ENCODE measurements around the gene RHOBTB3.

RHOBTB3 gene

DNA sequence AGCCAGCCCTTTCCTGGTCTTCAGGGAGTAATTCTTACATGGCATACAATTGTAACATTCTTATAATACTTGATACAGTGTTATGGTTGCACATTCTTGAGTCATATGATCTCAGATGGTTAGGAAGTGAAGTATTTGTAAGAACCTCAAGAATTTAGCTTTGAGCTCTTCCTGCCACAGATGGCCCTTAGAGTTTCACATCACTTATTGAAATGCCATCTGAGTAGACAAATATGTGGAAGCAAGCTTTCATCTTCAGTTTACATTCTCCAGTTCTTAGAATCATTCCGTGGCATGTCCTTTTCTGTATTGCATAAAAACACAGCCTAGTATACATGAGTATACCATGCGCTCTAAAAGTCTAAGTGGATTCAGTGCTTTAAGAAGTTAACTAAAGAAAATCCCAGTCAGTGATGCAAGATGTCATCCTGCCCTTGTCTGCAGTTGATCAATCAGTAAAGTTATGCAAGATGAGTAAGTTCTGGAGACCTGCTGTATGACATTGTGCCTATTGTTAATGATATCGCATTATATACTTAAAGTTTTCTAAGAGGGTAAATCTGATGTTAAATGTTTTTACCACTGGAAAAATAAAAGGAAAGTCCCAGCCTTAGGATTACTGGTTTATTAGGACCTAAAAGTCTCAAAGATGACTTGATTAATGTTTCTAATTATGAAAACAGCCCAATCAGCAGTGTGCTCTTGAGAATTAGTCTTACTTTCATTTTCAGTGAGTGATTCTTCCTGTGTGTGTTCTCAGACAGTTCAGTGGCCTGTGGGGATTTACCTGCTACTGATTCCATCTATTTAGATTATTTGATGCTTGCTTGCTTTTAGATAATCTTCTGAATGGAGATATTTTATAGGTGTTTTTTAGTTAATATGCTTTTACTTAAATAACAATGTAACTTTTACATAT is 29.4 kb downstream of the RHOBTB3 start:
- H3K27me3 Mint-ChIP-seq: peaks cover 9% of the 10 kb centered on the region
- no peak for DNase-seq

GRCh38 chr5:95761771-95762651 is 30.9 kb downstream of the RHOBTB3 start:
- DNase-seq: no peak
- H3K27ac Mint-ChIP-seq: peak overlapping the region; percentile 17
- H3K4me1 Mint-ChIP-seq: peaks cover 37% of the 10 kb centered on the region
- CTCF ChIA-PET: interaction anchor here (1.4 to 1.9 kb wide), 3 partner anchors 19 to 117 kb away, joined by 3 to 9 read pairs (median 6); partner anchors contain the start of gene RFESD
- H3K36me3 Mint-ChIP-seq: no peaks in the 10 kb centered on the region
- no peaks in the 10 kb centered on the region for H3K9me3 Mint-ChIP-seq
- H3K4me3 Mint-ChIP-seq: no peak overlapping the region
- peaks cover 22% of the 10 kb centered on the region for H3K27me3 Mint-ChIP-seq

More for the DNA sequence above, 29.4 kb downstream of the RHOBTB3 start:
- H3K4me1 Mint-ChIP-seq: peaks cover 37% of the 10 kb centered on the region
- H3K4me3 Mint-ChIP-seq: peak overlapping the region; percentile 69
- peak overlapping the region; percentile 96 for H3K27ac Mint-ChIP-seq
- H3K9me3 Mint-ChIP-seq: no peaks in the 10 kb centered on the region
- CTCF ChIA-PET: interaction anchor here (0.6 to 1.5 kb wide), 5 partner anchors 12 to 128 kb away, joined by 3 to 6 read pairs (median 3); partner anchors contain the start of gene RFESD
- no peaks in the 10 kb centered on the region for H3K36me3 Mint-ChIP-seq

GRCh38 chr5:95762652-95763041 is 31.5 kb downstream of the RHOBTB3 start:
- H3K36me3 Mint-ChIP-seq: no peaks in the 10 kb centered on the region
- CTCF ChIA-PET: interaction anchor here (1.4 to 1.9 kb wide), 2 partner anchors 18 to 118 kb away, joined by 3 to 9 read pairs; no protein-coding TSS in a partner anchor
- peaks cover 26% of the 10 kb centered on the region for H3K27me3 Mint-ChIP-seq
- H3K9me3 Mint-ChIP-seq: no peaks in the 10 kb centered on the region
- no peak for DNase-seq
- no peak overlapping the region for H3K27ac Mint-ChIP-seq
- H3K4me3 Mint-ChIP-seq: no peak overlapping the region
- peaks cover 37% of the 10 kb centered on the region for H3K4me1 Mint-ChIP-seq

DNA sequence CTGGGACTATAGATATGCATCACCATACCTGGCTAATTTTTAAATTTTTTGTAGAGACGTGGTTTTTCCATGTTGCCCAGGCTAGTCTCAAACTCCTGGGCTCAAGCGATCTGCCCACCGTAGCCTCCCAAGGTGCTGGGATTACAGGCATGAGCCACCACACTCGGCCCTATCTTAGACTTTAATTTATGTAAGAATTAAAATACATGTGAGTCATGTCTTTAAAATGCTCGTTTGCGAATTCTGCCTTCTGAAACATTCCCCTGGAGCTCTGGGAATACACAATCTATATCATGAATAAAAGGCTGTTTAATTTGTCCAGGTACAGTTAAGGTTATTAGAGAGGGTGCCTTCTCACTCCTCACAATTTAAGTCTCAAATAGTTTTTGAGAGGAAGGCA is 32.8 kb downstream of the RHOBTB3 start:
- H3K36me3 Mint-ChIP-seq: no peaks in the 10 kb centered on the region
- H3K4me1 Mint-ChIP-seq: peaks cover 37% of the 10 kb centered on the region
- H3K27me3 Mint-ChIP-seq: peaks cover 26% of the 10 kb centered on the region
- no peak overlapping the region for H3K4me3 Mint-ChIP-seq
- no peak for DNase-seq
- CTCF ChIA-PET: interaction anchor here (1.2 kb wide), 1 partner anchor 17 kb away, joined by 3 read pairs; no protein-coding TSS in a partner anchor
- H3K27ac Mint-ChIP-seq: no peak overlapping the region
- H3K9me3 Mint-ChIP-seq: no peaks in the 10 kb centered on the region

DNA sequence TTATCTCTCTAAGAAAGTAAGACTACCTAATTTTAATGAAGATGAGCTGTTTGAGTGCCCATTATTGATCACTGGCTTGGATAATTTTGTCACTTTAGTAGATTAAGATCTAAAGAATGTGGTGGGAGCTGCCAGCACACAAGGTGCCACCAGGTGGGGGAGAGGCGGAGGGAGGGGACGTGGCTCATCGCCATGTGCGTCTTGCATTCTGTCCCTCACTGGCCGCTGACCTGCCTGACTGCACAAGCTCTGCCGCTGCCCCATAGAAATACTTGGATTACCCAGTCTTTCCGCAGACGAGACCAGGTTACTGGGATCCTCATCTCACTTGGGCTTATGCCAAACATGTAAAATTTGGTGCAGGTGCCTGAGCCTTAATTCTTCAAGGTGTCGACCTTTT is 37.6 kb downstream of the RHOBTB3 start:
- peaks cover 2% of the 10 kb centered on the region for H3K4me1 Mint-ChIP-seq
- no peak overlapping the region for H3K4me3 Mint-ChIP-seq
- no peaks in the 10 kb centered on the region for H3K36me3 Mint-ChIP-seq
- no peaks in the 10 kb centered on the region for H3K9me3 Mint-ChIP-seq
- CTCF ChIA-PET: interaction anchor here (1.0 to 1.8 kb wide), 2 partner anchors 12 to 78 kb away, joined by 3 to 12 read pairs; no protein-coding TSS in a partner anchor
- no peak overlapping the region for H3K27ac Mint-ChIP-seq
- peaks cover 25% of the 10 kb centered on the region for H3K27me3 Mint-ChIP-seq
- no peak for DNase-seq

GRCh38 chr5:95770830-95771708 is 39.9 kb downstream of the RHOBTB3 start:
- H3K9me3 Mint-ChIP-seq: no peaks in the 10 kb centered on the region
- CTCF ChIA-PET: interaction anchor here (1.8 to 2.7 kb wide), 2 partner anchors 10 to 106 kb away, joined by 7 to 12 read pairs; no protein-coding TSS in a partner anchor
- peaks cover 2% of the 10 kb centered on the region for H3K4me1 Mint-ChIP-seq
- H3K27ac Mint-ChIP-seq: no peak overlapping the region
- H3K4me3 Mint-ChIP-seq: no peak overlapping the region
- H3K36me3 Mint-ChIP-seq: no peaks in the 10 kb centered on the region
- H3K27me3 Mint-ChIP-seq: peaks cover 19% of the 10 kb centered on the region
- DNase-seq: no peak

GRCh38 chr5:95771892-95772291 is 40.8 kb downstream of the RHOBTB3 start:
- H3K4me1 Mint-ChIP-seq: peaks cover 2% of the 10 kb centered on the region
- CTCF ChIA-PET: interaction anchor here (0.6 to 2.7 kb wide), 3 partner anchors 9 to 106 kb away, joined by 3 to 12 read pairs (median 7); no protein-coding TSS in a partner anchor
- no peak for DNase-seq

DNA sequence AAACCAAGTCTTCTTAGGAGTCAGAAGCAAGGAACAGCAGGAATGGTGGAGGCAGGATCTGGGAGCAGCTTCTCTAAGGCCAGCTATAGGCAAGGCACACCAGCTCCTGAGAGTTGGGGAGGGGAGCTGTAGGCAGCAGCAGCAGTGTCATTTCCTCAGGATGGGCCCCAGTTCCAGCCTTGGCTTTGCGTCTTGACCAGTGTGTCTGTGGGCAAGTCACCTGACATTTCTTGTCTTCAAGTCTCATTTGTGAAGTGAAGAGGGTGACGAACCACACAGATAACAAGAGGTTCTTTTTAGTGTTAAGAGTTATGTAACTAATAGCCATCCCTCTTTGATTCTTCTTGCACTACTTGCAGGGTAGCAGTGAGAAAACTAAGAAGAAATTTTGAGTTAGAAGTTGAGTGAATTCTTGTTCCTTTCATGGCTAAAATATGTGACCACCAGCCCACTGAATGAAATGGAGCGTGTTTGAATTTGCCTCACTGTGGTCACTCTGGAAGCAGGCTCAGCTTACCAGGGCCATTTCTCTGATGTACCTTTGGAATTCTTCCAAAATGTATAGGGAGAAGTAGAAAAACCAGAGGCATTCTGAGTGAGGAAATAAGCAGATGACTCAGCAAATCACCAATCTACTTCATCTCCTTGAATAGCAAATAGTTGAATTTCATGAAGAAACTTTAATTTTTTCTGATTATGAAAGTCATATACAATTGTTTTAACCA is 42.4 kb downstream of the RHOBTB3 start:
- CTCF ChIA-PET: no interaction called here
- Mint-ChIP-seq H3K27me3 (peaks cover 7% of the 10 kb centered on the region), H3K4me1 (peaks cover 3% of the 10 kb centered on the region), H3K27ac (no peak overlapping the region), H3K4me3 (no peak overlapping the region), H3K9me3 (no peaks in the 10 kb centered on the region), H3K36me3 (no peaks in the 10 kb centered on the region)
- no peak for DNase-seq

More at GRCh38 chr5:95771892-95772291, 40.8 kb downstream of the RHOBTB3 start:
- Mint-ChIP-seq H3K27me3 (peaks cover 12% of the 10 kb centered on the region), H3K9me3 (no peaks in the 10 kb centered on the region), H3K36me3 (no peaks in the 10 kb centered on the region), H3K4me3 (no peak overlapping the region), H3K27ac (no peak overlapping the region)

DNA sequence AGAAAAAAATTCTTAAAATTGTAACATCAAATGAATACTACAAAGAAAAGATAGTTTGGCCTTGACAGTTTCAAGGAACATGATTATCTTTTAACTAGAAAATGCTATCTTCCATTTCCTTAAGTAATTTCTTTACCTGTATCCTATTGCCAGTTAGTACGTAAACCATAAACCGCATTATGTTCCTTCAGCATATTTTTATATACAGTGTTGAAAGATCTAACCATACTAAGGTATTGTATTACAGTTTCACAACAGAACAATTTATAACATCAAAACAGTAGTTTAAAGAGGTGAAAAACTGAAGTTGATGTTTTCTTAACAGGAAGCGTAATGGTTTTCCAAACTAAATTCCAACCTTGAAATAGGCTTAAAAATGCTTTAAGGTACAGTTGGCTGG is 46.3 kb downstream of the RHOBTB3 start:
- Mint-ChIP-seq H3K27me3 (no peaks in the 10 kb centered on the region), H3K4me3 (no peak overlapping the region), H3K27ac (no peak overlapping the region), H3K9me3 (no peaks in the 10 kb centered on the region), H3K4me1 (peaks cover 28% of the 10 kb centered on the region), H3K36me3 (no peaks in the 10 kb centered on the region)
- CTCF ChIA-PET: interaction anchor here (0.7 to 0.9 kb wide), 2 partner anchors 41 to 148 kb away, joined by 3 read pairs; no protein-coding TSS in a partner anchor
- no peak for DNase-seq

DNA sequence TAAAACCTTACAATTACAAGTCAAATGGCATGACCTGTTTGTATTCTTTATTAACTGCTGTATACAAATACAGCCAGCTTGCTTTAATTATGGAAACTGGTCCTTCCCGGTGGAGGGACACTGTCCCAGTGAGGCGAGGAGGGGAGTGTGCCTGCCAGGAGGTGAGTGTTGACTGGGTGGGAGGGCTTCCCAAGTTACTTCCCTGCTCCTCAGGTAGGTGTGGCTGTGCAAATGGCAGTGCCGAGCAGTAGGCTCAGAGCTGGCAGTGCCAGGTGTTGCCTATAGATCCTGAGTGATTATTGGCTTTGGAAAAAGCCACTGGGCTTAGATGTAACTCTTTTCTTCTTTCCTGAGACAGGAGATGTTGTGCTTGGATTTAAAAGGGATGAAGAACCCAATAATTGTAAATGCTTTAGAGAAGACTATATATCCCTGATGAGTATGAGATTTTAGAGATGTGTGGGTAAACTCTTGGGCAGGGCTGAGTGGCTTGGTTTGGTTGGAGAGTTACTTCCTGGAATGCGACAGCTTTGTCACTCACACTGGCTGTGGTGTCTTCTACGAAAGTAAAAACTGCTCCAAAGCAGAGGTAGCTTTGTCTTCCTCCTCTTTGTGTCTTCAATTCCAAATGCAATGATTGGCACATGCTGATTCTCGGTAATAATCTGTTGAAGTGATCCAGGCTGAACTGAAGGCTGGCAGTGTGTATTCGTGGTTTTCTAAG is 47.7 kb downstream of the RHOBTB3 start:
- no peak overlapping the region for H3K4me3 Mint-ChIP-seq
- H3K4me1 Mint-ChIP-seq: peaks cover 26% of the 10 kb centered on the region
- DNase-seq: no peak
- CTCF ChIA-PET: interaction anchor here (0.9 to 12.8 kb wide), 7 partner anchors 11 to 134 kb away, joined by 3 to 377 read pairs (median 4); no protein-coding TSS in a partner anchor
- H3K9me3 Mint-ChIP-seq: no peaks in the 10 kb centered on the region
- no peaks in the 10 kb centered on the region for H3K27me3 Mint-ChIP-seq
- H3K27ac Mint-ChIP-seq: no peak overlapping the region
- H3K36me3 Mint-ChIP-seq: no peaks in the 10 kb centered on the region

GRCh38 chr5:95779611-95780010 is 48.5 kb downstream of the RHOBTB3 start:
- Mint-ChIP-seq H3K27me3 (no peaks in the 10 kb centered on the region), H3K4me3 (no peak overlapping the region), H3K27ac (peak overlapping the region; percentile 38), H3K4me1 (peaks cover 26% of the 10 kb centered on the region), H3K36me3 (no peaks in the 10 kb centered on the region), H3K9me3 (no peaks in the 10 kb centered on the region)
- CTCF ChIA-PET: interaction anchor here (0.9 to 12.8 kb wide), 7 partner anchors 10 to 135 kb away, joined by 3 to 377 read pairs (median 4); no protein-coding TSS in a partner anchor
- DNase-seq: no peak

DNA sequence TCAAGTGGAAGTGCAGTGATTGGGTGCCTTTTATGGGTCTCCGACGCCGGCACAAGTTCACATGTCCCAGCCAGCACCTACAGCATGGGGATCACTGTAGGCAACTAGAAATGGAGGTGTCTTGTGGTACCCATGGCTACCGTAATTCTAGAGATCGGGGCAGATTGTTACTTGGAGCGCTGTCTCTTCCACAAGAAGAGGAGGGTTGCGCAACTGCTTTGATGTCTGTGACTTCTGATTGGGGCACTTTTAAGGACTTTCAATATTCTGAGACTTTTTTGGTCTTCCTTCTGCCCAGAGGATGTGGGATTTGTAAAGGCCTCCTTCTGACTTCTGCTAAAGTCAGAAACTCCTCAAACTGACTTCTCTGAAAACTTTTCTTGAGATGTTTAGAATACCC is 49.5 kb downstream of the RHOBTB3 start:
- Mint-ChIP-seq H3K4me3 (no peak overlapping the region), H3K9me3 (no peaks in the 10 kb centered on the region), H3K27ac (no peak overlapping the region), H3K27me3 (no peaks in the 10 kb centered on the region), H3K4me1 (peaks cover 26% of the 10 kb centered on the region), H3K36me3 (no peaks in the 10 kb centered on the region)
- CTCF ChIA-PET: interaction anchor here (0.7 to 12.8 kb wide), 41 partner anchors 9 to 1228 kb away, joined by 3 to 377 read pairs (median 6); partner anchors contain the start of genes GLRX, RFESD and RHOBTB3
- no peak for DNase-seq
